SK-N-MC (cell line): Measurements from ENCODE around the gene SLC38A11.

Experiments used
- EZH2 ChIP-seq: fragments of 200-600 bp; sonication (generic); IDR thresholded peaks from one replicate; pipeline ENCODE4 v1.6.1; 2017; ENCODE audit warnings: antibody characterized with exemption
- POLR2AphosphoS5 ChIP-seq: IDR thresholded peaks from 2 replicates; pipeline ENCODE4 v1.6.1; 2012; ENCODE audit warnings: mild to moderate bottlenecking, low read depth, low read length, borderline replicate concordance

DNA sequence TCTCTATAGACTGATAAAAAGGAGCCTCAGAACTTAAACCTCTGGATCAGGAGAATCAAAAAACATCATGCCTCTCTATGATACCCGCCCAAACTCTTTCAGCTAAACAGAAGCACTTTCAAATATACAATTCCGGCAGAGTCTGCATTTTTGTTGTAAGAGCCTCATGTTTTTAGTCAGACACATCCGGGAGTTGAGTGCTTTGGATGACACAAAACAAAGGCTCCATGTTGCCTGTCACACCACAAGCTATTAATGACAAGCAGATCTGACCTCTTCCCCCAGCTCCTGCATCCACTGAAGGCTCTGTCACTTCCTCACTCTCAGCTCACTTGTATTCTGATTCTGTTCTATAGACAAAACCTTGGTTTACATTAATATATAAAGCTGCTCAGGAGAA, 33.2 kb downstream of the SLC38A11 start:
- TF ChIP-seq EZH2: no peak
- TF ChIP-seq POLR2AphosphoS5: no peak
